ENCODE results near the gene MEG3. TPM values are rescaled to one million over a fixed set of nuclear protein-coding genes. Genes with fewer than 3 reads are reported as not detected.

MEG3 gene
- total RNA-seq, 1 experiment from 2014 or later = 62.4 TPM

DNA sequence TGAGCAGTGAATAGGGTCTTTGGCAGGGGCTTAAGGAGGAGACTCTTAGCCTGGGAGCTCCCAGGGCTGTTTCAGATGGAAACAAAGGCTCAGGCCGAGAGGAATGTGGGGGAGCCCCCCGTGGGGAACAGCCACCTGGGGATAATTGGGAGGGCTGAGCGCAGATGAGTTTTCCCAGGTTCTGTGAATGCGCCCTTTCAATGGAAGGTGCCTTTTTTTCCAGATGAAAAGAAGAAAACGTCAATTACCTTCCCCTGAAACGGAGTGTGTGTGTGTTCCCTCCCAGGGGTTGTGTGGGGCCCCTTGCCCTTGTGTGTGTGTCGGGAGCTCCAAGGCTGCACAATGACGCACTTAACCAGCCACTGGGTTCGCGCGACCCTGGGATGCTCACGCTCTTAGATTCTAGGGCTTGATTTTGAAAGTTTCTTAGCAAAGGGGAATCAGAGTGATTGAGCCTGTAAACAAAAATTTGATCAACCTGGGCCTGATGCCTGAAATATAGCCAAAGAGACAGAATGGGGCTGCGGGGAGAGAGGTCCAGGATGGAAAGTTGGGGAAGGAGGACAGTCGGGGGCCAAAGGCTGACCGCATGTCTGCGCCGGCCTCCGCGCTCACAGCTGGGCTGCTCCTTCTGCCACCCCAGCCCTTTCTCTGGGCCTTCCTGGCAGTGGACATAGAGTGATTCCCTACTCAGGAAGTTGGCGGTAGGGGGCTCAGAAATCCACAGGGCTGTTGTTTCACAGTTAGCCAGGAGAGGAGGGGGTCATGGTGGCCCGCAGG, 14.6 kb downstream of the MEG3 start:
- ATAC-seq (no peak), DNase-seq (ENCODE audit: low read depth, low spot score) (no peak)
- Histone ChIP-seq H3K4me3 (ENCODE audit: low read depth in 2 of 2, low read length in 2 of 2) (no peak overlapping the region), H3K27me3 (ENCODE audit: control insufficient read depth, insufficient read depth, low read length) (no peaks in the 10 kb centered on the region), H3K36me3 (ENCODE audit: control insufficient read depth, insufficient read depth, low read length) (no peaks in the 10 kb centered on the region), H3K27ac (ENCODE audit: low read length) (no peak overlapping the region), H3K9me3 (ENCODE audit: control insufficient read depth, insufficient read depth, low read depth, low read length) (no peaks in the 10 kb centered on the region), H3K4me1 (ENCODE audit: control insufficient read depth, insufficient read depth, low read length) (no peaks in the 10 kb centered on the region)
- ChIA-PET POLR2A (no interaction called here), CTCF (no interaction called here)
- TF ChIP-seq POLR2AphosphoS5 (IDR thresholded peaks at IDR 0.05; ENCODE audit: low read depth, low read length) = no peak
- intact Hi-C loops (cut with micrococcal nuclease; ENCODE audit: unreplicated experiment) (no loop called here), in situ Hi-C loops (cut with HindIII; ENCODE audit: low pct_unique_long_range_greater_than_20kb, low sequenced_read_pairs) (no loop called here)
- BruUV-seq (replicated peaks) = no TSS peak

GRCh38 chr14:100841066-100841760, 15.3 kb downstream of the MEG3 start:
- no peaks in the 10 kb centered on the region for H3K4me1 ChIP-seq (ENCODE audit: control insufficient read depth, insufficient read depth, low read length)
- ATAC-seq (no peak), DNase-seq (ENCODE audit: low read depth, low spot score) (no peak)
- no peaks in the 10 kb centered on the region for H3K27me3 ChIP-seq (ENCODE audit: control insufficient read depth, insufficient read depth, low read length)
- no TSS peak for BruUV-seq (replicated peaks)
- no peak overlapping the region for H3K27ac ChIP-seq (ENCODE audit: low read length)
- intact Hi-C loops (cut with micrococcal nuclease; ENCODE audit: unreplicated experiment) (no loop called here), in situ Hi-C loops (cut with HindIII; ENCODE audit: low pct_unique_long_range_greater_than_20kb, low sequenced_read_pairs) (no loop called here)
- no peak overlapping the region for H3K4me3 ChIP-seq (ENCODE audit: low read depth in 2 of 2, low read length in 2 of 2)
- POLR2A ChIA-PET = no interaction called here
- TF ChIP-seq SIN3A (IDR thresholded peaks at IDR 0.05; ENCODE audit: borderline replicate concordance, insufficient read depth, low read depth, low read length) (no peak), CTCF (IDR thresholded peaks at IDR 0.05) (no peak), POLR2AphosphoS5 (IDR thresholded peaks at IDR 0.05; ENCODE audit: low read depth, low read length) (no peak)
- H3K36me3 ChIP-seq (ENCODE audit: control insufficient read depth, insufficient read depth, low read length) = no peaks in the 10 kb centered on the region
- CTCF ChIA-PET = interaction anchor here (0.7 kb wide), 1 partner anchor 393 kb away, joined by 3 read pairs; no protein-coding TSS in a partner anchor
- no peaks in the 10 kb centered on the region for H3K9me3 ChIP-seq (ENCODE audit: control insufficient read depth, insufficient read depth, low read depth, low read length)

GRCh38 chr14:100841761-100842403, 16.0 kb downstream of the MEG3 start:
- H3K9me3 ChIP-seq (ENCODE audit: control insufficient read depth, insufficient read depth, low read depth, low read length) = no peaks in the 10 kb centered on the region
- CTCF ChIA-PET = interaction anchor here (0.7 kb wide), 1 partner anchor 393 kb away, joined by 3 read pairs; no protein-coding TSS in a partner anchor
- no TSS peak for BruUV-seq (replicated peaks)
- no peak for TF ChIP-seq POLR2AphosphoS5 (IDR thresholded peaks at IDR 0.05; ENCODE audit: low read depth, low read length)
- TF ChIP-seq SIN3A (IDR thresholded peaks at IDR 0.05; ENCODE audit: borderline replicate concordance, insufficient read depth, low read depth, low read length) = no peak
- TF ChIP-seq TCF7L2 (IDR thresholded peaks at IDR 0.05; ENCODE audit: low read depth, low read length) = no peak
- TF ChIP-seq REST (IDR thresholded peaks at IDR 0.05; ENCODE audit: insufficient read depth in 1 of 2, low read depth in 2 of 2, low read length in 1 of 2) = no peak
- TF ChIP-seq CTCF (IDR thresholded peaks at IDR 0.05) = no peak
- H3K4me3 ChIP-seq (ENCODE audit: low read depth in 2 of 2, low read length in 2 of 2) = no peak overlapping the region
- H3K27ac ChIP-seq (ENCODE audit: low read length) = no peak overlapping the region
- DNase-seq (ENCODE audit: low read depth, low spot score) = no peak
- H3K4me1 ChIP-seq (ENCODE audit: control insufficient read depth, insufficient read depth, low read length) = no peaks in the 10 kb centered on the region
- H3K27me3 ChIP-seq (ENCODE audit: control insufficient read depth, insufficient read depth, low read length) = no peaks in the 10 kb centered on the region
- in situ Hi-C loops (cut with HindIII; ENCODE audit: low pct_unique_long_range_greater_than_20kb, low sequenced_read_pairs) = no loop called here
- no peaks in the 10 kb centered on the region for H3K36me3 ChIP-seq (ENCODE audit: control insufficient read depth, insufficient read depth, low read length)
- intact Hi-C loops (cut with micrococcal nuclease; ENCODE audit: unreplicated experiment) = no loop called here
- ATAC-seq = no peak
- POLR2A ChIA-PET = no interaction called here

Measured in Panc1 (cell line).